Body of pancreas (tissue), 4 donors: ENCODE results near the gene GCG. TPM values are rescaled to one million over a fixed set of nuclear protein-coding genes. Genes with fewer than 3 reads are reported as not detected.

Experiments used
- ATAC-seq: fragments of 150-250 bp; one replicate; pipeline ENCODE4 v1.9.1; 2016
- DNase-seq, 4 donors: peaks; one replicate each; pipeline ENCODE4 v3.0.0-alpha.2; 2019
- H3K27ac ChIP-seq, 4 donors: fragments of 200-600 bp; sonication (generic); 1 replicate in 3 of 4; 2 replicates in 1 of 4; pipeline versions ENCODE4 v1.5.1 to v1.6.1; 2016 to 2019; ENCODE audit warnings: mild to moderate bottlenecking in 1 of 4, mixed read lengths in 1 of 4, moderate library complexity in 1 of 4
- H3K27me3 ChIP-seq, 2 donors: fragments of 200-600 bp; sonication (generic); one replicate each; pipeline ENCODE4 v1.6.0; 2016; ENCODE audit warnings: mild to moderate bottlenecking in 1 of 2
- H3K36me3 ChIP-seq, 2 donors: fragments of 200-600 bp; sonication (generic); replicated peaks in 1 of 2; 2 replicates each; pipeline ENCODE4 v1.5.1; 2016; ENCODE audit warnings: low read depth in 2 of 2; ENCODE audit not compliant: insufficient read depth in 1 of 2
- H3K4me1 ChIP-seq: fragments of 200-600 bp; sonication (generic); one replicate; pipeline ENCODE4 v1.6.0; 2016
- H3K4me3 ChIP-seq, 2 donors: fragments of 200-600 bp; sonication (generic); 1 replicate in 1 of 2; 2 replicates in 1 of 2; pipeline ENCODE4 v1.5.1; 2016 to 2019
- H3K9me3 ChIP-seq, 3 donors: fragments of 200-600 bp; sonication (generic); 1 replicate in 2 of 3; 2 replicates in 1 of 3; pipeline ENCODE4 v1.5.1; 2016
- CTCF ChIP-seq, 7 experiments: fragments of 450-650 bp in 4 of 7; fragments of 200-600 bp in 3 of 7; sonication (generic) in 3 of 7; IDR thresholded peaks; one replicate each; pipeline ENCODE4 v1.5.1; 2016 to 2019; ENCODE audit warnings: antibody characterized with exemption in 7 of 7
- POLR2A ChIP-seq, 3 donors: fragments of 450-650 bp; IDR thresholded peaks; one replicate each; pipeline ENCODE4 v1.6.1; 2016; ENCODE audit warnings: antibody characterized with exemption in 3 of 3, mild to moderate bottlenecking in 2 of 3
- WGBS, 2 donors: methylation state at CpG; one replicate each; pipeline ENCODE4 v1.1.5; 2017; 5-methylcytosine and 5-hydroxymethylcytosine counted together
- intact Hi-C: fragments of 100-400 bp; cut with DNase I; formaldehyde crosslinking; loops from one replicate; pipeline ENCODE4 v1.15.1; 2023
- total RNA-seq, 2 donors: library from RNA; depleted of rRNA; stranded (reverse); fragments of >200 nt; gene quantifications; one replicate each; pipeline ENCODE4 v1.1.0, GENCODE V29; 2016

The GCG gene
- total RNA-seq, 2 donors from 2014 or later = 129 to 464 TPM

GRCh38 chr2:162166745-162167144, 14.7 kb upstream of the GCG start:
- intact Hi-C loops = no loop called here
- Histone ChIP-seq H3K27ac (no peak overlapping the region), H3K9me3 (no peaks in the 10 kb centered on the region), H3K36me3 (no peaks in the 10 kb centered on the region), H3K4me3 (no peak overlapping the region), H3K27me3 (no peaks in the 10 kb centered on the region), H3K4me1 (no peaks in the 10 kb centered on the region)
- 71 to 72% methylated on average over 4 of the region's 4 CpGs for WGBS, 2 donors
- DNase-seq (no peak), ATAC-seq (no peak)
- TF ChIP-seq POLR2A (IDR thresholded peaks at IDR 0.05) = no peak
- TF ChIP-seq CTCF (IDR thresholded peaks at IDR 0.05) = no peak

- Histone ChIP-seq H3K36me3 (no peaks in the 10 kb centered on the region), H3K27me3 (no peaks in the 10 kb centered on the region), H3K4me3 (no peak overlapping the region), H3K27ac (no peak overlapping the region), H3K4me1 (no peaks in the 10 kb centered on the region), H3K9me3 (no peaks in the 10 kb centered on the region)
- TF ChIP-seq POLR2A (IDR thresholded peaks at IDR 0.05) (no peak), CTCF (IDR thresholded peaks at IDR 0.05) (no peak)
- no peak for DNase-seq
- ATAC-seq = no peak
- intact Hi-C loops = no loop called here
These were observed 14.1 kb upstream of the GCG start for GRCh38 chr2:162166174-162166573.

- WGBS, 2 donors = 68 to 75% methylated on average over 2 of the region's 2 CpGs
These were observed 12.8 kb upstream of the GCG start for GRCh38 chr2:162164802-162165201.

GRCh38 chr2:162159446-162159845, 7.4 kb upstream of the GCG start:
- DNase-seq (no peak), ATAC-seq (no peak)
- intact Hi-C loops = no loop called here
- no peak overlapping the region for H3K27ac ChIP-seq
- TF ChIP-seq POLR2A (IDR thresholded peaks at IDR 0.05) = no peak
- TF ChIP-seq CTCF (IDR thresholded peaks at IDR 0.05) = no peak
- 67 to 69% methylated on average over 6 of the region's 6 CpGs for WGBS, 2 donors
- H3K9me3 ChIP-seq = no peaks in the 10 kb centered on the region
- H3K4me1 ChIP-seq = no peaks in the 10 kb centered on the region
- no peaks in the 10 kb centered on the region for H3K36me3 ChIP-seq
- H3K4me3 ChIP-seq = no peak overlapping the region
- H3K27me3 ChIP-seq = no peaks in the 10 kb centered on the region

More at GRCh38 chr2:162164802-162165201, 12.8 kb upstream of the GCG start:
- intact Hi-C loops = no loop called here
- H3K4me1 ChIP-seq = no peaks in the 10 kb centered on the region
- no peak for TF ChIP-seq CTCF (IDR thresholded peaks at IDR 0.05)
- TF ChIP-seq POLR2A (IDR thresholded peaks at IDR 0.05) = no peak
- H3K9me3 ChIP-seq = no peaks in the 10 kb centered on the region
- H3K27ac ChIP-seq = no peak overlapping the region
- no peaks in the 10 kb centered on the region for H3K27me3 ChIP-seq
- H3K36me3 ChIP-seq = no peaks in the 10 kb centered on the region
- ATAC-seq (no peak), DNase-seq (no peak)
- no peak overlapping the region for H3K4me3 ChIP-seq

- WGBS, 2 donors = 63 to 65% methylated on average over 3 of the region's 3 CpGs
- ATAC-seq (no peak), DNase-seq (no peak)
These were observed 4.1 kb upstream of the GCG start for GRCh38 chr2:162156149-162156548.

More at GRCh38 chr2:162156149-162156548, 4.1 kb upstream of the GCG start:
- H3K9me3 ChIP-seq = no peaks in the 10 kb centered on the region
- intact Hi-C loops = no loop called here
- H3K4me3 ChIP-seq = no peak overlapping the region
- no peaks in the 10 kb centered on the region for H3K4me1 ChIP-seq
- H3K27me3 ChIP-seq = no peaks in the 10 kb centered on the region
- H3K27ac ChIP-seq = no peak overlapping the region
- H3K36me3 ChIP-seq = no peaks in the 10 kb centered on the region
- TF ChIP-seq POLR2A (IDR thresholded peaks at IDR 0.05) (no peak), CTCF (IDR thresholded peaks at IDR 0.05) (no peak)
